D721Med (cell line): Measurements from ENCODE around the gene MAPKAPK5.

Source experiments
- DNase-seq: peaks from one replicate; pipeline ENCODE4 v3.0.0; 2011; ENCODE audit warnings: low spot score; ENCODE audit not compliant: insufficient read length
- FAIRE-seq: peaks from 2 replicates; lab custom pipeline; 2011; peaks lifted over from hg19 to GRCh38; lab: Jason Lieb, UNC
- TF ChIP-seq, protein P1 (sequence below): IDR thresholded peaks from 2 replicates; pipeline ENCODE4 v1.5.1; 2012; ENCODE audit warnings: mild to moderate bottlenecking, control low read depth; ENCODE audit not compliant: insufficient read depth; ENCODE audit errors: missing control alignments

The MAPKAPK5 gene

DNA sequence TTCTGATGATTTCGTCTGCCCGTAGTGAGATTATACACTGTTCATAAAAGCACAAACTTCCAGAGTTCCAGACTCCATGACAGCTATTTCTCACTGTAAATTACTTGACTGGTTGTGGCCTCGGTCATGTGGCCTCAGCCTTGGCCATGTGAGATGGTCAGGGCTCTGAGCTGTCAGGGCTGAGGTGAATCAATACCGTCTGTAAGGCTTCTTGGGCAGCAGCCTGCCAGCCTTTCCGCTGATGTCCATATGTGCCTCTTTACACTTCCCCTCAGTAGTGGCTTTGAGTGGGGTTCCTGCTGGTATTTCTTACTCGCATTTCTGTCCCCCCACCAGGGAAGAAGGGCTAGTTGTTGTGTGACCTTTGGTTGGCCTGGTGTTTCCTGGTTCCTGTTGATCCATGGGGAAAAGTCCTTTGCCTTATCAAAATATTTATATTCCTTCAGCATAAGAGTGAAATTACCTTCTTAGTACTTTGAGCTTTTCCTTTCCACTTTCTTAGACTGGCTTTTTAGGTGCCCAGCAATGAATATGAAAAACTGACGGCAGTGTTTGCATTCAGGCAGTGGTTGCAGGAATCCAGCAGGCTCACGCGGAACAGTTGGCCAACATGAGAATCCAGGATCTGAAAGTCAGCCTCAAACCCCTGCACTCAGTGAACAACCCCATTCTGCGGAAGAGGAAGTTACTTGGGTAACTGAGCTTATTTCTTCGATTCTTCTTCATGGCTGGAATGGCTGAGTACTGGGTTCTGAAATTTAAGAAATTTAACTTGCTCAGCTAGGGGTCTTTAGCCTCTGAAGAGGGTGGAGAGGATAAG lies 46.1 kb downstream of the MAPKAPK5 start:
- FAIRE-seq (no peak), DNase-seq (no peak)
- TF ChIP-seq, protein P1, sequence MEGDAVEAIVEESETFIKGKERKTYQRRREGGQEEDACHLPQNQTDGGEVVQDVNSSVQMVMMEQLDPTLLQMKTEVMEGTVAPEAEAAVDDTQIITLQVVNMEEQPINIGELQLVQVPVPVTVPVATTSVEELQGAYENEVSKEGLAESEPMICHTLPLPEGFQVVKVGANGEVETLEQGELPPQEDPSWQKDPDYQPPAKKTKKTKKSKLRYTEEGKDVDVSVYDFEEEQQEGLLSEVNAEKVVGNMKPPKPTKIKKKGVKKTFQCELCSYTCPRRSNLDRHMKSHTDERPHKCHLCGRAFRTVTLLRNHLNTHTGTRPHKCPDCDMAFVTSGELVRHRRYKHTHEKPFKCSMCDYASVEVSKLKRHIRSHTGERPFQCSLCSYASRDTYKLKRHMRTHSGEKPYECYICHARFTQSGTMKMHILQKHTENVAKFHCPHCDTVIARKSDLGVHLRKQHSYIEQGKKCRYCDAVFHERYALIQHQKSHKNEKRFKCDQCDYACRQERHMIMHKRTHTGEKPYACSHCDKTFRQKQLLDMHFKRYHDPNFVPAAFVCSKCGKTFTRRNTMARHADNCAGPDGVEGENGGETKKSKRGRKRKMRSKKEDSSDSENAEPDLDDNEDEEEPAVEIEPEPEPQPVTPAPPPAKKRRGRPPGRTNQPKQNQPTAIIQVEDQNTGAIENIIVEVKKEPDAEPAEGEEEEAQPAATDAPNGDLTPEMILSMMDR, result no peak

DNA sequence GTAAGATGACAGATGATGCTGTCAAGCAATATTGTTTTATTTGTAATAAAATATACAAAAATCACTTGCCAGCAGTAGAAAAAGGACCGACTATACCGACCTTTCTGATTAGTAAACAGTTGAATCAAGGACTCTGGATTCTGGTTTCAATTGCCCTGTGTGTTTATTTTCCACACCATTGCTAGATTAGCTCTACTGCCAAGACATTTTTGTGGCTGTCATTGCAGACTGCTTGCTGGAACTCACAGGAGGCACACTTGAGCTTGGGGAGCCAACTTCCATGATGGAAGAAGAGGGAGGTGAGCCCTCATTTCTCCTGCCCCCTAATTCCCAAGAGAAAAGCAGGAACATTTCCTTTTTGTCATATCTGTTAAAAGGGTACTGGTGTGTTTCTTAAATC lies 51.3 kb downstream of the MAPKAPK5 start:
- TF ChIP-seq, protein P1, result no peak
- DNase-seq (no peak), FAIRE-seq (no peak)

DNA sequence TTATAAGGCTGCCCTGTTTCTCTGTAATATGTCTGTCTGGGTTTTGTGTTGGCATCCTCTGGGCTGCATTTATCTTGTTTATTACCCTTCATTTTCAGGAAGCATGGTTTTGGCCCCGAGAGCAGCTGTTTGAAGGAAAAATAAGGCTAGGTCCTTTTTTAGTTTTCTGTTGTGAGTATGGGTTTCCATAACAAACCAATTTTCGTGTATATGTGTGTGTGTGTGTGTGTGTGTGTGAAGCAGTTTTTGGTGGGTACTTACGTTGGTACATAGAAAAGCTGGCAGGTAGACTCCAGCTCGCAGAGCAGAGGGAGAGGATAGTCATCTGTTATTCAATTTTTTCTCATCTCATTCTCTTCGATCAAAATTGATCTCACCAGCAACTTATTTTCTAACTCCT lies 52.5 kb downstream of the MAPKAPK5 start:
- FAIRE-seq (no peak), DNase-seq (no peak)
- TF ChIP-seq, protein P1, result no peak

DNA sequence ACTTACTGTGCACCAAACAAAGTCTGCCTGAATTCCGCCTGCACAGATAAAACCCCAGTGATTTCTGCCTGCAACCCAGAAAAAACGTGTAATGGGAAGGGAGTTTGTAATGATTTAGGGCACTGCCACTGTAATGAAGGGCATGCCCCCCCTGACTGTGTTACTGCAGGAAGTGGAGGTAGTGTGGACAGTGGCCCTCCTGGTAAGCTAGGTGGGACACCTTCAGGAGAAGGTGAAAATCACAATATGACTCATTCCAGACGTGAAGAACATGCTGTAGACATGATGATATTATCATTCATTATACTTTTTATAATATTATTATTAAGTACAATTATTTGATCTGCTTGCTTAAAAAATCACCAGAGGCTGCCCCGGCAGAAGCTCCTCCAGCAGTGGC lies 59.2 kb downstream of the MAPKAPK5 start:
- DNase-seq (no peak), FAIRE-seq (no peak)
- TF ChIP-seq, protein P1, result no peak

DNA sequence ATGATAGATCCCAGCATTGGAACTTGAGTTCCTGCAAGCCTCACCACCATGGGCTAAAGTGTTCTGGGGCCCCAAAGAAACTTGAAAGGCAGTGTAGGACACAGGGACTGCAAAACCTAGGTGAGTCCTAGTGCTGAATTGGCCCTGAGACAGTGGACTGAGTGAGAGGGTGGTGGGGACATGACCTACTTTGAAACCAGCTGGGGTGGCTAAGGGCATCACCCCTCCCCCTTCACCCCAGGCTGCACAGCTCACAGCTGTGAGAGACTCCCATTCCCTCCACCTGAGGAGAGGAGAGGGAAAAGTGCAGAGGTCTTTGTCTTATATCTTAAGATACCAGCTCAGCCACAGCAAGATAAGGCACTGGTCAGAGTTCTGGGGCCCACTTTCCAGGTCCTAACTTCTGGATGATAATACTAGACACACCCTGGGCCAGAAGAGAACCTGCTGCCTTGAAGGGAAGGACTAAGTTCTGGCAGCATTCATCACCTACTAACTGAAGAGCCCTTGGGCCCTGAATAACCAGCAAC lies 62.5 kb downstream of the MAPKAPK5 start:
- TF ChIP-seq, protein P1, result no peak
- FAIRE-seq (no peak), DNase-seq (no peak)

DNA sequence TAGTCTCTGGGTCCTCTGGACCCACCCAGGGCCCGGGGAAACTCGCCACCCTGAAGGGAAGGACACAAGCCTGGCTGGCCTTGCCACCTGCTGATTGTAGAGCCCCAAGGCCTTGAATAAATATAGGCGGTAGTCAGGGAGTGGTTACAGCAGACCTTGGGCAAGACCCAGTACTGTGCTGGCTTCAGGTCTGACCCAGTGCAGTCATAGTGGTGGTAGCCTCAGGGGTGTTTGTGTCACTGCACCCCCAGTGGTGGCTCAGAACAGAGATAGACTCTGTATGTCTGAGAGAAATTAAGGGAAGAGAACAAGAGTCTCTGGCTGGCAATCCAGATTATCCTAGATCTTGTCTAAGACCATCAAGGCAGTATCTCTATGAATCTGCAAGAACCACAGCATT lies 63.5 kb downstream of the MAPKAPK5 start:
- no peak for FAIRE-seq
- no peak for DNase-seq
- TF ChIP-seq, protein P1, result no peak

DNA sequence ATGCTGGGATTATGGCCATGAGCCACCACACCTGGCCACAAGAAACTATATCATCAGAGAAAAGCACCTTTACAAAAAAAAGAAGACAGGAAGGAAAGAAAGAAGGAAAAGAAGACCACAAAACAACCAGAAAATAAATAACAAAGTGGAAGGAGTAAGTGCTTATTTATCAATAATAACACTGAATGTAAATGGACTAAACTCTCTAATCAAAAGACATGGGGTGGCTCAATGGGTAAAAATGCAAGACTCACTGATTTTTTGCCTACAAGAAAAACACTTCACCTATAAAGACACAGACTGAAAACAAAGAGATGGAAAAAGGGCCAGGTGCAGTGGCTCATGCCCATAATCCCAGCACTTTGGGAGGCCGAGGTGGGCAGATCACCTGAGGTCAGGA lies 65.7 kb downstream of the MAPKAPK5 start:
- FAIRE-seq (no peak), DNase-seq (no peak)
- TF ChIP-seq, protein P1, result no peak
